Stimulated activated CD4-positive, alpha-beta T cell treated with anti-CD3 and anti-CD28 coated beads, Interleukin-15, amount 100 ng/mL, for 48 hours (primary cell): ENCODE measurements around the gene SEMA3A.
A peak's percentile ranks its signal among the peaks of the same experiment; 100 is the strongest.

Experiments used
- DNase-seq, 2 donors: peaks; one replicate each; pipeline ENCODE4 v3.0.0-alpha.2; 2020; ENCODE audit warnings: low read depth in 2 of 2

Gene SEMA3A

DNA sequence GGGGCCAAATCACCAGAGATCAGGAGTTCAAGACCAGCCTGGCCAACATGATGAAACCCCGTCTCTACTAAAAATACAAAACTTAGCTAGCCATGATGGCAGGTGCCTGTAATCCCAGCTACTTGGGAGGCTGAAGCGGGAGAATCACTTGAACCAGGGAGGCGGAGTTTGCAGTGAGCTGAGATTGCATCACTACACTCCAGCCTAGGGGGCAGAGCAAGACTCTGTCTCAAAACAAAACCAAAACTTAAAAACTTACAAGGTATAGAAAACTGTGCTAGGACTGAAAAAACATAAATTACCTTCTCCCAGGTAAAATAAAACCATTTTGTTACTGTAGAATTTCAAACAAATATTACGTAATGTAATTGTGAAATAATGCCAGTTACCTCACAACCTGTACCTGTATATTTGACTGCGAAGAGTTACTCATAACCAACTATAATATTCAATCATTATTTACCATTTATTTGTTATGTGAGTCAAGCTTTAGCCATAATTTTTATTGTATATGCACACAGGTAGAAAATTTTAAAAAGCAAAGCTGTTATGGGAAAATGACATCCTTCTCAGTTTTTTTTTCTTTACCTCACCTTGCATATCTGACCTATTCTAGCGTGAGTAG, 180.9 kb downstream of the SEMA3A start:
- DNase-seq = no peak

DNA sequence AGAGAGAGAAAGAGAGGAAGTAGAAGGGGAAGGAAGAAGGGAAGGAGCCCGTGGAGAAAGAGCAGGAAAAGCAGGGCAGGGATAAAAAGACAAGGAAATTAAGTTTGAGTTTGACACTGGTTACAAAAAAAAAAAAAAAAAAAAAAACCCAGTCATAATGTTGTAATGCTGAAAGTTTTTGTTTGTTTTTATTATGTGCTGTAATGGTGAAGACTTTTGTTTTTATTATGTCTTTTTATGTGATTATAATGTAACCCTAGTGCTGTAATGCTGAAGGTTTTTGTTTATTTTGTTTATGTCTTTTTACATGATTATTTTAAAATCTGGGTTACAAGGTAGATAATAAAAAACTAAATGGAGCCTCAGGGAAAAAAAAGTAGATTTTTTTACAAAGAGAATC, 184.8 kb downstream of the SEMA3A start:
- DNase-seq = no peak

GRCh38 chr7:84009051-84009450, 185.5 kb downstream of the SEMA3A start:
- no peak for DNase-seq

DNA sequence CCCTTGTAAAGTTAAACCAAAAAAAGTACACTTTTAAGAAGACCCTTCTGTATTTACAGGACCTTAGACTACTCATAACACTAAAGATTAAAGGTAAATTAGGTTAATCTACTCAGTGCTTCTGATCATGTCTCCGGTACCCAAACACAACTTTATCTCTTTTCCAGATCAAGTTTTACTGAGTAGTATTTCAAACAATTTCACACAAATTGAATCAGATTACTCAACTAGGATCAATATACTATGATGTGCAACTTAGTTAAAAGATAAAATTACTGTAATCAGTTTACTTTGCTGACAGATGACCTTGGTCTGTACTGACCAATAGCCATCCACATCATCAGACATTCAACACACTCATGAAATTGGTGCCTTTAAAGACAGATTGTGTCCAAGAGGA, 191.4 kb downstream of the SEMA3A start:
- no peak for DNase-seq

DNA sequence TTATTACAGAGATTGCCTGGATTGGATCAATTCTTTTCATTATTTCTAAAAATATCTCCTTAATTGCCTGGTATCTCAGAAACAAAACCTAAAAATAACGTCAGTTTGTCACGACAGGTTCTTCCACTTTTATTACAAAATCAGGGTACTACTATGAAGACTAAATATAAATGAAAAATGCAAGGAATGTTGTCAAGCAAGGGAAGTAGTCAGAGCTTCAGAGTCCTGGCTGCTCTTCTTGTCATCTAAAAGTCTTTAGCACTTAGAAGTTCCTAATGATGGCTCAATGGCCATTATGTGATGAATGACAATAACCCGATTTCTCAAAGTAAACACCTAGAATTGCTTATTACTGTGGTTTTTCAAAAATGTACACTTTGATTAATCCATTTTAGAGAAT, 192.2 kb downstream of the SEMA3A start:
- DNase-seq = no peak

DNA sequence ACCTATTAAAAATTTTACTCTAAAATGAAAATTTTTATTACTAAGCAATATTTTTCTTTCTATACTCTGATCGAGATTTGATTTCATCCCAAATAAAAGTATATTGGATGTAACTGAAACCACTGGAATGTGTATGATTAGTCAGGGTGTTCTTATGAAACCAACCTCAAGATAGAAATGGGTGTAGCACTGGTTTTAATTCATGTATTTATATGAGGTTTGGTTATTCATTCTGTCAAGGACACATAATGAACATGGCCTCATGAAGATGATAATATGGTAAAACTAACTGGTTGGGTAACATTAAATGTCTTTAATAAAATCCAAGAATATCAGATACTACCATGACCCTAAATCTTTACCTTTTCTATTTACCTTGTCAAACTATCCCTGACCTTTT, 197.7 kb downstream of the SEMA3A start:
- DNase-seq = no peak

DNA sequence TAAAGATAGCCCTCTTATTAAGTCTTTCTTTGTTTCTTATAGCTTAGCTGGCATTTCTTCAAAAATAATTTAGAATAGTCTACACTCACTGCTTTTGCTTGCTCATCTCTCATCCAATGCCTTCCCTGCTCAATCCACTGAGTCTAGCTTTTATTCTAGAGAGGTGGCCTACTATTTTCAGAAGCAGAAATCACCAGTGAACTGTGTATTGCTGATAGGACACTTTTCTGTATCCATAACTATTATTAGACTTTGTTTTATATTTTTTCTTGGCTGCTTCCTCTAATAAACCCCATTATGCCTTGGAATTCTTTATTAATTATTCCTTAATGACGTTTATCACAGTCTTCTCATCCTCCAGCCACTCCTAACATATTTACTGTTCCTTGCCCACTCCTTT, 206.8 kb downstream of the SEMA3A start:
- DNase-seq = no peak

- DNase-seq = no peak
Measured at GRCh38 chr7:83985821-83986220, 208.8 kb downstream of the SEMA3A start.

- no peak for DNase-seq
Measured at GRCh38 chr7:83984591-83984990, 210.0 kb downstream of the SEMA3A start.

DNA sequence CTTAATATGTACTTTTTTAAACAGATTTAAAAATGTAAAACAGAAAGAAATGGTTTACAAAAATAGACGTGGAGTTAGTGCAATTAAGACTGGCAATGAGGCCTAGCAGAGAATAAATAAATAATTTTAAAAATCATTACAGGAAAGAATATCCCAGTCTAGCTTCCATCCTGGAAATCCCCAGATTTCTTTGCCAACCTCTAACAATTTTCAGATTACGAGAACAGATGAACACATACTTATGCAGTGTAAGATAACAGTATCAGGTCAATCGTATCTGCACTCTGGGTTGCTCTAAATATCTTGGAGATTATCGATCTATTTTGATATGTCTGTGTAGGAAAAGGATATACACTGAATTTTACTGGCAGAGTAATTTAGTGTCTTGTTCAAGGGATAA, 210.5 kb downstream of the SEMA3A start:
- DNase-seq = no peak

DNA sequence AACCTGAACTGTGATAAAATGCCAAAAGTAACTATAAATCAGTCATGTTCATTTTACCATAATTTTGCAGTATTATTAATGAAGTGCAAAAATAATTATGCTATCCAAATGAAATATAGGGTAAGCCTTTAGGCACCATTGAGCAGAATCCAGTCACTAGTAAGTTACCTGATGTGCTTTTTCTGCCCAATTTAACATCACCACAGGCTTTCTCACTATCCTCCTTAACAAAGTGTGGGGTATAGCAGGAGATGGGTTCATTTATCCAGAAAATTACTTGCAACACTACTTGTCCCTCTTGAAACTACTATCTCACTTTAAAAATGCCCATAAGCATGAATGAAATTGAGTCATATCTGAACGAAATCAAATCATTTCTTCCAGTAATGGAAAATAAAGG, 211.0 kb downstream of the SEMA3A start:
- no peak for DNase-seq

DNA sequence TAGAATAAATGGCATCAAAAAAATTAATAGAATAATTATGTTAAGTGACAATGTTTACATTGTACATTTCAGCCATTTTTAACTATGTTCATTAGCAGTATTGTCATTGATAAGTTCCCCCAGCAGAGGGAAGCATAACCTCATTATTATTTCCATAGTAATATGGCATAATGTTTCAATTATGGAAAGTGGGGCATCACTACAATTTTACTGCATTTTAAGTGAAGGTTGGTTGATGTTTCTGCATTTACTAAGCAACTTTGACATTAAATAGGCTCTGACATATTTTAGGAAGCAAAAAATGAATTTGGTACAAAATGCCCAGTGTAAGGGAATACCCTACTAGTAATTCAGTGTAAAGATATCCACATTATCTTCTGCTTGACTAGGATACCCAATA, 218.3 kb downstream of the SEMA3A start:
- no peak for DNase-seq

- no peak for DNase-seq
Measured at GRCh38 chr7:83970081-83970480, 224.5 kb downstream of the SEMA3A start.

DNA sequence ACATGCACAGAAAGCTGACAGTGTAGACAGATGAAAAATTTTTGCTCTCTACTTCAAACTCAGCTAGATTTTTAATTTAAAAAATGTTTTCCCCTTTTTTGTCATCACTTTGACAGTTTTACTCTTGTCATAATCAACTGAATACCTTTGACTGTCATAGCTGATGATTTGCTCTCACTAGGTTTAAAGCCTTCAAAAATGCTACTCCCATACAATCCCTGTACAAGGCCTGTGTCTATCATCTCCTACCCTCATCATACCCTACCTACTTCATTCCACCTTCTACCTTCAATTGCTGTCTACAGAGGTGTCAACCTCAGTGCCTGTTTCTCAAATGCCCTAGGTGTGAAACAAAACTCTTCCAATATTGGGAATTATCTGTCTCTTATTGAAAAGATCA, 230.3 kb downstream of the SEMA3A start:
- DNase-seq = no peak

DNA sequence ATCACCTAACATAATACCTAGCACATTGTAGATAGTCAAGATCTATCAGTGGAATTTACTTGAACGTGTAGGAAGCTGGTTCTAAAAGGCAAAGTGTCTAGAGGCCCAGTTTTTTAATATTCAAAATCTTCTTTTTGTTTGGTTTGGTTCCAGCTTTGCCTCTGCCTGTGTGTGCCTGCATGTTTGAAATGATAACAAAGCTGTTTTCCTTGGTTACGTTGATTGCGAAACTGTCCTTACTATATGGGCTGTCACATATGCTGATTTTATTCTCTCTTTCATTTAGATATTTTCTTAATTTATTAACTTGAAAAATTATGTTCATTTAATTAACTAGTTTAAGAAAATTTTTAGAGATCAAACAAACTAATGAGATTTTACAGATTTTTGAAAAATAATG, 237.3 kb downstream of the SEMA3A start:
- no peak for DNase-seq

DNA sequence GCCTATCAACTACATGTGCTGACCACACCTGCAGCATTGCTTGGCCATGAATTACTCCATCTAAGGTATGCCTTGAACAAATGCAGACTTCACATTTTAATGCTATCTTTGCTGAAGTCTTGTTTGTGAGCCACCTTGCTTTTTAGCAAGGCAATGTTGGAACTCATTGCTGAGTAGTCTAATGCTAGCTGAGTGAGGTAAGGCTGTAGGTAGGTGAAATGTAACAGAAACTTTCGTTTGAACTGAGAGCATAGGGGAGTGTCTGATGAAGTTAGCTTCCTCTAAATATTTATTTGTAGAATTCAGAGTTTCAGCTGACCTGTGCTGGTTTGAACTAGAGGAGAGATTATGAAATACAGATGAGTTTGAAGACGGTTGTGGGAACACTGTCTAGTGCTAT, 238.5 kb downstream of the SEMA3A start:
- no peak for DNase-seq

- no peak for DNase-seq
Measured at GRCh38 chr7:83952236-83952635, 242.4 kb downstream of the SEMA3A start.

DNA sequence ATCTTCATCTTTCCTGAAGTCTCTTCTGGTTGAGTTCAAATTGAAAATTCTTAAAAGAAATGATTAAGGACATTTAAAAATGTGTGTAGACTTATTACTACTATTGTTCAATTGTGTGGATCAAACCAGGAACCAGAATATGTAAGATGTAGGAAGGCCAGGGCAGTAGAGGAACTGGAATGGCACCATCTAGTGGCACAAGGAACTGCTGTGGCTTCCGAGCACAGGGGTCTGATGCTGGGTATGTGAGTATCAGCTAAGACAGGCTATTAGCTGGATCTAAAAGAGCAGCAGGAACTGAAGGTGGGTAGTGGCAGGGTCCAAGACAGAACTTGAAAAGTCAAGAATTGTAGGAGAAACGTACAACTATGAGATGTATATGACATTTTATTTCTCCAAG, 247.3 kb downstream of the SEMA3A start:
- no peak for DNase-seq

- no peak for DNase-seq
Measured at GRCh38 chr7:83946801-83947200, 247.8 kb downstream of the SEMA3A start.

DNA sequence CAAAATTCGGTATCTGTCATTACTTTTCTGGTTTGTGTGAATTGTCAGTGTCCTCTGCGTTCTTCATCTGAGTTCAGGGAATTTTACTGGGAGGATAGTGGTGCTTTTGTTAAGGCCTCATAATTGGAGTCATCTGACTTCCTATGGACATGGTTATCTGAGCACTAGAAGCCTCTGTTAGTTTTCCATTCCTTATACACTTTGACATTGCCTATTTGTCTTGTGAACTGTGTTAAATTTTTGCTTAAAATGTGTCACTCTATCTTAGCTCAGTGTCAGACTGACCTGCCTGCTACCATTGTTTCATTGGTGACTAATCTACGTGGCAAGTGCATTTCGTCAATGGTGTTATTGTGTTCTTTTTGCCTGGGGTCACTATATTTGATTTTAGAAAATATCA, 253.3 kb downstream of the SEMA3A start:
- DNase-seq = no peak

- no peak for DNase-seq
Measured at GRCh38 chr7:83937930-83938329, 256.7 kb downstream of the SEMA3A start.

DNA sequence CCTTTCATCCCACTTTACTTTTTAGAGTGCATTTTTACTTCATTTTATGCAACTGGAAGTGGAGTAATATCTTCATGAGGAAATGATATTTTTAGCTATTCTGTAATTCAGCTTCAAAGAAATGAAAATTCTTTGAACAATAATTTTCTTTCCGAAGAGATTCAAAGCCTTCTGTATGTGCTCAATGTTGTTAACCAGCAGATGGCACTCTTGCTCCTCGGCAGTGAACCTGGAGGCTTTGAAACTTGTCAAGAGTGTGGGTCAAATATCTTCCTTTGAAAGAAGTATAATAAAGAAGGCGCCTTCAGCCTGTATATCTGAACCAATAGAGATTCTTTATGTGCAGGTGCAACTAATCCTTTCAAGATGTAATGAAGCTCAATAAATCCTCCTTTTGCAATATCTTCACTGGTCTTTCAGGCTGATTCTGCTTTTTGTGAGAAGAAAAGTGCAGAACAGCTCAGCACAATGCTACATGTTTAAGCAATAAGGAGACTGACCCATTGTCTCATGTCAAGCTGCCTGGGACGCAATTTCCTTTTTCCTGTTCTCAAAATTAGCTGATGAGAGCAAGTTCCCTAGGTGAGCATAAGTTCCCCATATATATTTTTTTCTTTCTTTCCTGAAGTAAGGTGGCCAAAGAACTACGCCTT, 258.4 kb downstream of the SEMA3A start:
- DNase-seq = peak; percentile 9 to 29

GRCh38 chr7:83934118-83934734, 260.4 kb downstream of the SEMA3A start:
- no peak for DNase-seq

GRCh38 chr7:83931968-83932367, 262.6 kb downstream of the SEMA3A start:
- no peak for DNase-seq
